Measurements from ENCODE around the gene VTI1A. TPM values are rescaled to one million over a fixed set of nuclear protein-coding genes. Genes with fewer than 3 reads are reported as not detected.

The VTI1A gene
- total RNA-seq, 4 donors from 2014 or later: 49.3 to 84.5 (median 61.2) TPM

GRCh38 chr10:112510384-112510783 lies 63.4 kb downstream of the VTI1A start:
- no peak overlapping the region for H3K27ac ChIP-seq
- H3K4me1 ChIP-seq: peaks cover 4 to 11% of the 10 kb centered on the region in 2 donors
- H3K4me3 ChIP-seq (replicated peaks in 1 of 3): no peak overlapping the region
- H3K9me3 ChIP-seq: no peaks in the 10 kb centered on the region
- 91 to 95% methylated on average over 4 of the region's 4 CpGs for WGBS, 2 donors
- no peaks in the 10 kb centered on the region for H3K36me3 ChIP-seq
- intact Hi-C loops (cut with DNase I): no loop called here
- no peak for DNase-seq
- H3K27me3 ChIP-seq: no peaks in the 10 kb centered on the region
- no peak for TF ChIP-seq POLR2A (IDR thresholded peaks at IDR 0.05)
- TF ChIP-seq CTCF (IDR thresholded peaks at IDR 0.05): no peak

GRCh38 chr10:112512294-112512693 lies 65.3 kb downstream of the VTI1A start:
- Histone ChIP-seq H3K4me3 (replicated peaks in 1 of 3) (no peak overlapping the region), H3K27ac (no peak overlapping the region), H3K4me1 (peaks cover 4 to 11% of the 10 kb centered on the region in 2 donors), H3K27me3 (no peaks in the 10 kb centered on the region), H3K9me3 (no peaks in the 10 kb centered on the region), H3K36me3 (no peaks in the 10 kb centered on the region)
- WGBS, 2 donors: 97 to 100% methylated on average over 2 of the region's 2 CpGs
- no peak for DNase-seq
- no peak for TF ChIP-seq POLR2A (IDR thresholded peaks at IDR 0.05)
- TF ChIP-seq CTCF (IDR thresholded peaks at IDR 0.05): no peak
- intact Hi-C loops (cut with DNase I): no loop called here

GRCh38 chr10:112515126-112515525 lies 68.1 kb downstream of the VTI1A start:
- Histone ChIP-seq H3K4me3 (replicated peaks in 1 of 3) (no peak overlapping the region), H3K36me3 (no peaks in the 10 kb centered on the region), H3K27me3 (no peaks in the 10 kb centered on the region), H3K27ac (no peak overlapping the region), H3K9me3 (no peaks in the 10 kb centered on the region), H3K4me1 (no peaks in the 10 kb centered on the region)
- intact Hi-C loops (cut with DNase I): no loop called here
- TF ChIP-seq POLR2A (IDR thresholded peaks at IDR 0.05): no peak
- DNase-seq: no peak

- intact Hi-C loops (cut with DNase I): no loop called here
- no peaks in the 10 kb centered on the region for H3K4me1 ChIP-seq
- H3K4me3 ChIP-seq (replicated peaks in 1 of 3): no peak overlapping the region
- no peak for DNase-seq
- H3K36me3 ChIP-seq: no peaks in the 10 kb centered on the region
- H3K27me3 ChIP-seq: no peaks in the 10 kb centered on the region
- WGBS, 2 donors: 94 to 96% methylated on average over 2 of the region's 2 CpGs
- H3K9me3 ChIP-seq: no peaks in the 10 kb centered on the region
- H3K27ac ChIP-seq: no peak overlapping the region
- TF ChIP-seq POLR2A (IDR thresholded peaks at IDR 0.05): no peak
- TF ChIP-seq CTCF (IDR thresholded peaks at IDR 0.05): no peak
Observed at GRCh38 chr10:112515852-112516251, 68.8 kb downstream of the VTI1A start.

- DNase-seq: no peak
- 89 to 91% methylated on average over 5 of the region's 5 CpGs for whole genome bisulfite sequencing, 2 donors
- no peaks in the 10 kb centered on the region for H3K36me3 ChIP-seq
- no peaks in the 10 kb centered on the region for H3K27me3 ChIP-seq
- H3K4me1 ChIP-seq: no peaks in the 10 kb centered on the region
- intact Hi-C loops (cut with DNase I): no loop called here
- H3K4me3 ChIP-seq (replicated peaks in 1 of 3): no peak overlapping the region
- no peaks in the 10 kb centered on the region for H3K9me3 ChIP-seq
- TF ChIP-seq POLR2A (IDR thresholded peaks at IDR 0.05) (no peak), CTCF (IDR thresholded peaks at IDR 0.05) (no peak)
- H3K27ac ChIP-seq: no peak overlapping the region
Observed at GRCh38 chr10:112517451-112517862, 70.4 kb downstream of the VTI1A start.

Measured in thyroid gland (tissue), 4 donors.